Measurements from ENCODE around the gene LRRC14B.
"Not testable (repeated sequence)": the region's sequence is repeated elsewhere in the genome, so short reads cannot be mapped to it uniquely, and the experiment has no call there.

LRRC14B gene

GRCh38 chr5:192970-193831 is 1.9 kb downstream of the LRRC14B start:
- no peak for DNase-seq

GRCh38 chr5:194102-194501 is 2.8 kb downstream of the LRRC14B start:
- DNase-seq = no peak

GRCh38 chr5:194603-195209 is 3.4 kb downstream of the LRRC14B start:
- no peak for DNase-seq

DNA sequence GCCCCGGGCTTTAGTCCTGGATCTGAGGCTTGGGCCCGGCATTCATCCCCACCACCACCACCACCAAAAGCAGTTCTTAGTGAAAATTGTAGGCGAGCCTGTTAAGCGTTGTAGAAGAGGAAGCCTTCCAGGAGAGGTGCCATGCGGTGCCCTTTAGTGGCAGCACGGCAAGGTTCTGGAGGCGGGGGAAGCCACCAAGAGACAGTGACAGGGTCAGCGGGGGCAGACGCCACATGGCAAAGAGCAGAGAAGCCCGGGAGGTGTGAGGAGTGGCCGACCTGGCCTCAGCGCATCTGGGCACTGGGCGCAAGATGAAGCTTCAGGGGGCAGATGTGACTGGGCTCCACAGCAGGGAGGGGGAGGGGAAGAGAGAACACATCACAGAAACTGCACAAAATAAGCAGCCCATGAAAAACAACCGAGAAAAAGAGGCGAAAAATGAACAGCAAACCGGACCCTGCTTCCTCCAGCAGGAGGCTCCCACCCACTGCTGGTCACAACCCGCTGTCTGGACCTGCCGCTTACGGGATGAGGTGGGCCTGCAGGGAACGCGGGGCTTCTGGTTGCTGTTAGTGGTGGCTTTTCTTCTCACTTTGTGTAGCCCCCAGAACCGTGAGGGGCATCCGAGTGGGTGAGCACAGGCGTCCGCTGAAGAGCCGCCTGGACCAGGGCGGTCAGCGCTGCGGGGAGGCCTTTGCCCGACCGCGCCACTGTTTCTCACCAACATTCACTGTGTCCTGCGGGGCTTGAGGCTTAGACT is 4.3 kb downstream of the LRRC14B start:
- DNase-seq = no peak

DNA sequence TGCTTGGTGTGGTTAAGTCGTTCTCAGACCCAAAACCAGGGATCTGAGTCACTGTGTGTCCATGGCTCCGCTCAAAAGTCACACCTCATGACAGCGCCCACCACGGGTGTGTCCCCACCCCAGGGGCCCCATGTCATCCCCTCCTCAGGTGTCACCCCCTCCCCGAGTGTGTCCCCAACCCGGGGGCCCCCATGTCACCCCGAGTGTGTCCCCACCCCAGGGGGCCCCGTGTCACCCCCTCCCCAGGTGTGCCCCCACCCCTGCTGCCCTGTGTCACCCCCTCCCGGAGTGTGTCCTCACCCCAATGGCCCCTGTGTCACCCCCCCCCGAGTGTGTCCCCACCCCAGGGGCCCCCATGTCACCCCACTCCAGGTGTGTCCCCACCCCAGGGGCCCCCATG is 5.1 kb downstream of the LRRC14B start:
- DNase-seq = no peak

DNA sequence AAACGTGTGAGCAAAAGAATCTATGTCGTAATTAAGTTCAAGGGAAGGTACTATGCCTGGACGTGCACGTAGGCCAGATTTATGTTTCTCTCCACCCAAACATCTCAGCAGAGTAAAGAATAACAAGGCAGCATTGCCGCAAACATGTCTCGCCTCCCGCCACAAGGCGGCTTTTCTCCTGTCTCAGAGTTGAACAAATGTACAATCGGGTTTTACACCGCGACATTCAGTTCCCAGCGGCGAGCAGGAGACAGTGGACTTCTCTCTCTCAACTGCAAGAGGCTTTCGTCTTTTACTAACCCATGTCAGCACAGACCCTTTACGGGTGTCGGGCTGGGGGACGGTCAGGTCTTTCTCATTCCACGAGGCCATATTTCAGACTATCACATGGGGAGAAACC is 5.7 kb downstream of the LRRC14B start:
- not testable (repeated sequence) for DNase-seq

GRCh38 chr5:197892-198489 is 6.7 kb downstream of the LRRC14B start:
- DNase-seq = no peak

- DNase-seq = no peak
Observed at GRCh38 chr5:198516-199196, 7.4 kb downstream of the LRRC14B start.

DNA sequence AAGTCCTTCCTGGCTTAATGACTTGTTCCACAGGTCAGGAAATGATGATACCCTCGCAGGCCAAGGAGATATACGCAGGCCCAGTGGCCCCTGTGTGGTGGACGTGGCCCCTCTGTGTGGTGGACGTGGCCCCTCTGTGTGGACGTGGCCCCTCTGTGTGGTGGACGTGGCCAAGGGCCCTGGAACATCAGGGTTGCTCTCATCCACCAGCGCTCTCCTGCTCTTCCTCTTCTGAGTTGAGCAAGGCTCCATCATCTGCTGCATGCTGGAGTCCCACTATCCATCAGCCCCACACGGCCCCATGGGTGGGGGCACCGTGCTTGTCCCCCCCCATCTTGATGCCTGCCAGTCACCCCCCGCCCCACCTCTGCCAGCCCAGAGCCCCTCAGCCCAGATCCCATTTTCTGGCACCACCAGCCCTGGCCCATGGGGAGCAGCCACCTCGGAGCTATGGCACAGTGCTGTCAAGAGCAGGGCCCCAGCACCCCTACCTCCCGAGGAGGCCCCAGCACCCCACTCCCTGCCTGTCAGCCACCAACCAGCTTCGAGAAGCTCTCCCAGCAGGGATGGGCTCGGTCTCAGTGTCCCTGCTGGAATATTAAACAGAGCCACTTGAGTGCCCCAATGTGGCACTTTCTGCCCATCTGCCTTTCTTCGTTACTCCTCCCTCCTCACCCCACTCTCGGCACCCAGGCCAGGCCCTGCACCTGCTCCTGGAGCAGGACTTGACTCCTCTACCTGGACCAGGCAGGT is 8.1 kb downstream of the LRRC14B start:
- no peak for DNase-seq

GRCh38 chr5:199950-200645 is 8.8 kb downstream of the LRRC14B start:
- DNase-seq = no peak

DNA sequence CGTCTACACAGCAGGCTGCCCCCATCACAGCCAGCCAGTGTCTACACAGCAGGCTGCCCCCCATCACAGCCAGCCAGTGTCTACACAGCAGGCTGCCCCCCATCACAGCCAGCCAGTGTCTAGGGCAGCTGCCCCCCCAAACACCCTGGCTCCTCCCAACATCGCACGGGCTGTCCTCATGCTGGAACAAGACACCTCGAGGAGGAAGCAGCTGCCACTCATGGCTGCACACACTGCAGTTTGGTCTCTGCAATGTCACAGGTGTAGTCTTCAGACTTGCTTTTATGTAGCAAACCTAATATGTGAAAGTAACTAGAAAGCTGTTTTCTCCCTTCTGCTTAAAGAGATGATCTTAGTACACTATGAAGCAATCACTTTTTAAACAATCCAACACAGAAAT is 9.7 kb downstream of the LRRC14B start:
- DNase-seq = no peak

DNA sequence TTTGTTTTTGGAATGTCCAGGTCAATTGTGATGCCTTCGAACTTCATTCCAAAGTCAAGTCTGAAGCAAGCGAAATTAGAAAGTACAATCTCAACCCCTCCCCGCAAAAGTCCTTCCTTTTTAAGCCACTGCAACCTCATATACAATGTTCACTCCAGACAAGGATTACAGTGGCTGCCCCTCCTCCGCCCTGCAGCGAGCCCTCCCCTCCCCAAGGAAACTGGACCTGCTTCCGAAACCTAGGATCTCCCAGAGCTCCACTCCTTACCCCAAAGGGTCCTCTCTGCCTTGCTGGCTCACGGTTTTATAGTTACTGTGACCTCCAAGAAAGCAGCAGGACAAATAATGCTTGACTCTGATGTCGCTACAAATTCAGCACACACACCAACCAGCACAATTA is 10.4 kb downstream of the LRRC14B start:
- no peak for DNase-seq

GRCh38 chr5:203246-203930 is 12.1 kb downstream of the LRRC14B start:
- no peak for DNase-seq

DNA sequence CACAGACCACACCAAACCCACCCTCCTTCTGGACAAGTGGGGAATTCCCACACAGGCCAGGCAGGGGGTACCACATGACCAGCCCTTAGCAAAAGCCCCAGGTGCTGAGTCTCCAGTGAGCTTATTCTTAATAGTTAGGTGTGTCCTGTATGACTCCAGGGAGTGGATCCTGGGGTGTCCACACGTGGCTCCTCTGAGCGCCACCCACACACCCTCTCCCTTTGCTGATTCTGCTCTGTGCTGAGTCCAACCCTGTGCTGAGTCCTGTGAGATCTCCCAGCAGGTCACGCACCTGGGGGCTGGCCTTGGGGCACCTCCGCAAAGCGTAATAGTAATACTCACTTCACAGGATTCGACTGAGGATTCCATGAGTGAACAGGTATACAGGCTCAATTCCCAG is 12.7 kb downstream of the LRRC14B start:
- DNase-seq = no peak

DNA sequence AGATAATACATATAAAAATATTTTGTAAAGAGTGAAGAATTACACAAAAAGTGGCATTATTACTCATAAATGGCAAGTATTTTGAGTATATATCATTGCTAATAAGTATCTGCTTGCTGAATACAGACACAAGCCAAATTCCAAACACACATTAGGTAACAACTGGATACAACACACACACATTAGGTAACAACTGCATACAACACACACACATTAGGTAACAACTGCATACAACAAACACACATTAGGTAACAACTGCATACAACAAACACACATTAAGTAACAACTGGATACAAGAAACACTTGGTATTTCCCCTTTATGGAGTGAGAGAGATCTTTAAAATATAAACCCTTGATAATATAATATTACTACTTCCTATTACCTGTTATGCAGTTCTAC is 13.2 kb downstream of the LRRC14B start:
- no peak for DNase-seq

- DNase-seq = no peak
Observed at GRCh38 chr5:204966-205670, 13.8 kb downstream of the LRRC14B start.

- DNase-seq = no peak
Observed at GRCh38 chr5:206406-206805, 15.1 kb downstream of the LRRC14B start.

- no peak for DNase-seq
Observed at GRCh38 chr5:206927-207536, 15.7 kb downstream of the LRRC14B start.

GRCh38 chr5:207599-207998 is 16.3 kb downstream of the LRRC14B start:
- no peak for DNase-seq

Data from fibroblast of skin of back (primary cell).